KOPT-K1 (cell line): ENCODE data around the gene DOCK1.

Experiments
- H3K27ac ChIP-seq: fragments of 200-600 bp; sonication (generic); 2 replicates; pipeline ENCODE4 v1.5.1; 2016; ENCODE audit warnings: antibody characterized with exemption, mild to moderate bottlenecking, low read depth, low read length; ENCODE audit not compliant: poor library complexity, severe bottlenecking
- H3K36me3 ChIP-seq: fragments of 200-600 bp; sonication (generic); 2 replicates; pipeline ENCODE4 v1.5.1; 2017; ENCODE audit warnings: antibody characterized with exemption, mild to moderate bottlenecking, low read length, moderate library complexity; ENCODE audit not compliant: insufficient read depth
- H3K9me3 ChIP-seq: fragments of 200-600 bp; sonication (generic); 2 replicates; pipeline ENCODE4 v1.5.1; 2017; ENCODE audit warnings: antibody characterized with exemption, low read length, mild to moderate bottlenecking; ENCODE audit not compliant: insufficient read depth, poor library complexity, severe bottlenecking

DOCK1 gene

DNA sequence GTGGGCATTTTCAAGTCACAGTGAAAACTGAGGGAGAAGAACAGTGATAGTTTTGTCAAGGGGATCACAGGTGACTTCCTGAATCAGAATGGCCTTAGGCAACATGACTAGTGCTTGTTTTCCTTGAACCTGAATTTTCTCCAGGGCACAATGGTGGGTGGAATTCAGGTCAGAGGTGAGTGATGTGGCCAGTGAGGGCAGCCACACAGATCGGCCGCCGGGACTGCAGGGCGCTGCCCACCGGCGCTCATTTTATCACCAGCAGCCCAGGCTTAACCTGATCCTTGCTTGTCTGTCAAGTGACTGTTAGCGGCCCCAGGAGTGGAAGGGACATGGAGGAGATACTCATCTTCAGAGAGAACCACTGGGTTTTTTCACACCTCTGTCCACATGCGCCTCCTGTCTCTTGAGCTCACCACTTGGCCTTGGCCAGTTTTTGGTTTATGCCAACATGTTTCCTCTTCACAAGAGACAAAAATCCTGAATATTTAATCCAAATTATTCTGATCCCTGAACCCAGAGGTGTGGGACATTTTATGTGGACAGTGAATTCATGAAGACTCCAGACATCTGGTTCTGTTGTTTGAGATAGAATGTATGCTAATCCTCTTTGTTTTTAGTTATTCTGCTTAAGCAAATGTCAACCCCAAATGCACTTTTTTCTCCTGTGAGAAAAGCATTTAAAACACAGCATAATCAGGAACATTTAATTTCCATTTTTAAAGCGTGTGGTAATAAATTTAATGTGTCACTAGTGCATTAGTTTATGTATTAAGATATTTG lies 108.7 kb downstream of the DOCK1 start:
- H3K36me3 ChIP-seq: no peaks in the 10 kb centered on the region

DNA sequence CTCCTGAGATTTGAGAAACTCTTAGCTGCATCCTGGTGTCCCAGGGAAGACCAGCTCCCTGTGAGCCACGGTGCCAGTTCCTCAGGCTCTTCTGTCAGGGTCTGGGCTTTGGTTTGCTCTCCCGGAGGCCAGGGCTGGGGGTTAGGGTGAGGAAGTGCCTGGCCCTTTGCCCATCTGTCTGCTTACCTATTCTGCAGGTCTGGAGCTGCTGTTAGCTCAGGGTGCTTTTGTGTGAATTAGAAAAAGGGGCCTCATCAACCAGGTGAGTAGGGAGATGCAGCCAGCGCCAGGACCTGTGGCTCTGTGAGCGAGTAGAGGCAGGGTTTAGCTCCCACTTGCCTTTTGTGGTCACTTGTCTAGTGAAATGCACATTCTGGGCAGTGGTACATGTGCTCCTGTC lies 109.4 kb downstream of the DOCK1 start:
- no peaks in the 10 kb centered on the region for H3K36me3 ChIP-seq
- H3K9me3 ChIP-seq: no peaks in the 10 kb centered on the region
- no peak overlapping the region for H3K27ac ChIP-seq

More for the DNA sequence above, 108.7 kb downstream of the DOCK1 start:
- no peaks in the 10 kb centered on the region for H3K9me3 ChIP-seq
- no peak overlapping the region for H3K27ac ChIP-seq

DNA sequence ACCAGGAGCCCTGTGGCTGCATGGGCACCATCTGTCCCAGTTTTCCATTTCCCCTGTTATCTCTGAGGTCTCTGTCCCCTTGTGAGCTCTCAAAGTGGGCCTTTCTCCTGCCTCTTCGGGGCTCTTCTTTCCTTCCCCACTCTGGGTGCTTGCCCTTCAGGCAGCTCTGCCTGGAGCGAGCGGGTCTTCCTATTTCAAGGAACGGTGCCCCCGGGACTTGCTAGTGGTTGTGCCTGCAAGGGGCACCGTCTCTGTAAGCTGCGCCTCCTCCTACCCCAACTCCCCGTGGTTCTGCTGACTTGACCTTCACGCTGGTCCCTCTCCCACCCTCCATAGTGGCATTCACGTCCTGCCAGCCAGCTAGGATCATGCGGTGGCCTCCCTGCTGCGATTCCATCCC lies 110.1 kb downstream of the DOCK1 start:
- no peaks in the 10 kb centered on the region for H3K9me3 ChIP-seq
- H3K27ac ChIP-seq: no peak overlapping the region
- no peaks in the 10 kb centered on the region for H3K36me3 ChIP-seq

DNA sequence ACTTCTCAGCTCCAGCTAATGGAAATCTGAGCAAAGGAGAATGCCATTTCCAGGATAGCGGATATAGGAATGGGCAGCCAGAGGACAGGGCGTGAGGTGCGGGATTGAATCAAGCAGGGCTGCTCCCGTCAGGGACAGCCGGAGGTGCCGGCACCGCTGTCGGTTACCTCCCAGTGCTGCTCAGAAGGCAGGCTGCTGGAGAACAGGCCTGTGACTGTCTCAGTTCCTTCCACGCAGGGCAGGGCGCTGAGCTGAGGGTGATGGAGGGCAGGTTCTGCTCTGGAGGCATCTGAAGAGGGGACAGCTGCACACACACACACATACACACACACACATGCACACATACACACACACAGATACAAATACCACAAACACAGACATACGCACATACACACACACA lies 111.1 kb downstream of the DOCK1 start:
- no peaks in the 10 kb centered on the region for H3K9me3 ChIP-seq
- no peaks in the 10 kb centered on the region for H3K36me3 ChIP-seq
- H3K27ac ChIP-seq: no peak overlapping the region

DNA sequence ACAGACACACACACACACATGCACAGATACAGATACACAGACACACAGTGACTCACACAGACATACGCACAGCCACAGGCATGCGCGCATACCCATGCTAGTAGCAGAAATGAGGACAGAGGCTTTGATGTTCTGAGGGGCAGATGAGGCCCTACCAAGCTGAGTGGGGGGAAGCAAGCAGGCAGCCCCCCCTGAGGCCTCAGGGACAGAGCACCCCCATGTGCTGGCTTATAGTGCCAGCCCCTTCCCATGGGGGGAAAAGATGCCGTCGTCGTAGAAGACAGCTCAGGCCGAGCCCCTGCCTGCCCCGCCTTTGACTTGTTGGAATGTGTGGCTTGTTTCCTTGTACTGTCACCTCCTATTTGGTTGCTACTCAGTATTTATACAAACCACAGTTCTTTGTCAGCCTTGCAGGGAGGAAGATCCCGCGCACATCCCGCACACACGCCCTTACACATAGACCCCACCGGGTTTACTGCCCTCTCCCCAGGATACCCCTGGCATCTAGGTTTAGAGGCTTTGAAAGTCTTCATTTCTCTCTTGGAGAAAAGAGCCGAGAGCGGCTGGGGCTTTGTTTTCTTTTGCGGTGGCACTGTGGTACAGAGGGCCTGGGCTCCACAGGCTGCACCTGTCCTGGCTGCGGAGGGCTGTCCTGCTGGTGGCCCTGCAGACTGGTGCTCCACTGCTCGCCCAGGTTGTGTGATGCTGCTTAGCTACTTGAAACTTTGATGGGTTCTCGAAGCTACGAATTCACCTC lies 112.5 kb downstream of the DOCK1 start:
- Histone ChIP-seq H3K27ac (no peak overlapping the region), H3K36me3 (no peaks in the 10 kb centered on the region), H3K9me3 (no peaks in the 10 kb centered on the region)

DNA sequence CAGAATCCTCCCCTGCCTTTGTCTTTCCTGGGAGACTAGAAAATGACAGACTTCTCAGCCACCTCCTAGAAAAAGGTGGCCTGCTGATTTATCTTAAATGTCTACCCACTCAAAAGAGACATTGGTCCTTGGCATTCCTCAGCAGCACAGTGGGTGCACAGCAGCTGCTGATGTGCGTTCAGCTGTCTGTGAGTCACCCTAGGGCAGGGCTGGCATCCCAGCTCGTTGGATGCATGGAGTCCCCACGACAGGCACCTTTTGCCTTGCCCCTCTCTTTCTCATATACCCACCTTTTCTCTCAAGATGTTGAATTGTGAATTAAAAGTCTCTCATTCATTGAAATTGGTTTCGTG lies 113.0 kb downstream of the DOCK1 start:
- Histone ChIP-seq H3K36me3 (no peaks in the 10 kb centered on the region), H3K9me3 (no peaks in the 10 kb centered on the region), H3K27ac (no peak overlapping the region)

DNA sequence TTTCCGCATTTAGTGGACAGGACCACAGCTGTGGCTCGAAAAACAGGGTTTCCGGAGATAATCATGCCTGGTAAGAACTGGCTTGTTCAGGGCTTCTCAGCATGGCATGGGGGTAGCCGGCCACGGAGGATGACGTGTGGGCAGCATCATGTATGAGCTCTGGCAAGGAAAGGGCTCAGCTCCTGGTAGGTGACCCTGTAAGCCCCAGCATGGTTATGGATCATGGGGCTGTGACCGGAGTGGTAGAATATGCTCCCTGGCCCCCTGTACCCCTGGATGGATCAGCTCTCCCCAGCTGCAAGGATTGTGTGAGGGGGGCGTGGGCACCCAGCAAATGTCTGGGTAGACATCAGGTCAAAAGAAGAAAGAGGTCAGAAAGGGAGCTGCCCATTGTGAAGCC lies 113.5 kb downstream of the DOCK1 start:
- Histone ChIP-seq H3K9me3 (no peaks in the 10 kb centered on the region), H3K36me3 (no peaks in the 10 kb centered on the region), H3K27ac (no peak overlapping the region)

DNA sequence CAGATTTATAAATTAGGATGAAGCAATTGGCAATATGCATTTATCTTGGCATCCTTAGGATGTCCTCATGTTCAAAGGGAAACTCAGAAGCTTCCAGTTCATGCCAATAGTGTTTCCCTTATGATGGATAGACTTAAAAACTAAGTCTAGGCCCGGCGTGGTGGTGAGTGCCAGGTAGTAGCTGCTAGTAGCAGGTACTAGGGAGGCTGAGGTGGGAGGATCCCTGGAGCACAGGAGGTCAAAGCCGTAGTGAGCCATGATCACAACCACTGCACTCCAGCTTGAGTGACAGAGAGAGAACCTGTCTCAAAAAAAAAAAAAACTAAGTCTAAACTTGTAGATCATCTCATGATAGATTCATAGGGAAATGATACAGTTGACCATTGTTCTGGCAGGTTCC lies 115.0 kb downstream of the DOCK1 start:
- Histone ChIP-seq H3K27ac (no peak overlapping the region), H3K36me3 (no peaks in the 10 kb centered on the region), H3K9me3 (no peaks in the 10 kb centered on the region)

DNA sequence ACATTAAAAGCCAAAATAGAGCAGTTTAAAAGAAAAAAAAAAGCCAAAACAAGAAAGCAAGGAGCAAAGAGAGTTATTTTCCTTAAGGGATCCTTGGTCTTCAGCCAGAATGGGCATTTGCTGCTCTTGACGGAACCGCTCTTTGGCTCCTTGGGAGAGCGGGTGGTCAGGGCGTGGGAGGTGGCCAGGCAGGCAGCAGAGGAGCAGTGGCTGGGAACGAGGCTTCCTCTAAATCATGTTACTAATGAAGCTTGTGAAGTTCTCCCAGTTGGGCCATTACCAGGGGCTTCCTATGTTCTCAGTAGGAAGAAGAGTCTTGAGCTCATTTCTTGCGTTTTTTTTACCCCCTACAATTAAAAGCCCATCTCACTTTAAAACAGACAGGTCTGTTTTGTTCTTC lies 116.6 kb downstream of the DOCK1 start:
- Histone ChIP-seq H3K9me3 (no peaks in the 10 kb centered on the region), H3K36me3 (no peaks in the 10 kb centered on the region), H3K27ac (no peak overlapping the region)

DNA sequence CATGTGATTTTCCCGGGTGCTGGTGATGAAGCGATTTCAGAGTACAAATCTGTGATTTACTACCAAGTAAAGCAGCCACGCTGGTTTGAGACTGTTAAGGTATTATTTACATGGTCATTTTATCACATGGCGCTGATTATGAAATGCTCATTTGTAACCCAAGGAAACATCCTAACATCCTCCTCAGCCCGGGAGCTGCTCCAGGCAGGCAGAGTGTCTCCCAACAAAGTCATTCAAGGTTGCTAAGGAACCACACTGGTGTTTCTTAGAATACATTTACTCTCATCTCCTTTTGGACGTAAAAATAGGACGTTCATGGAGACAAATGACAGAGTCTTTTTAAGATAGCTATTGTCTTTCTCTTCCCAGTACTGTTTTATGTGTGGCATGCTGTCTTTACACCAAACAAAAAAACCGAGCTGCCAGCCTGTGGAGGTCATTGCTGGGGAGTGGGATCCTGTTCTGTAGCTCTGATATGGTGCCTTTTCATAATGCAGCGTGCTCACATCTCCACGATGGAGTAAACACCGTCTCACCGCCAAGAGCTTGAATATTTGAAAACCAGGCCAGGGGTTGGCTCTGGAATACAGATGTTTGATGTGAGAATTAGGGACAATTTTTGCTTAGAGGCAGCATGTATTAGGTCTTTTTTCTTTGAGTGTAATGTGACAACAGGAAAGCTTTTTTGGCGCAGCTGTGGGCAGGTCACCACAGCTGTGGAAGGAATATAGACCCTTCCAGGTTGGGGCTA lies 119.6 kb downstream of the DOCK1 start:
- no peak overlapping the region for H3K27ac ChIP-seq
- H3K36me3 ChIP-seq: no peaks in the 10 kb centered on the region
- no peaks in the 10 kb centered on the region for H3K9me3 ChIP-seq

DNA sequence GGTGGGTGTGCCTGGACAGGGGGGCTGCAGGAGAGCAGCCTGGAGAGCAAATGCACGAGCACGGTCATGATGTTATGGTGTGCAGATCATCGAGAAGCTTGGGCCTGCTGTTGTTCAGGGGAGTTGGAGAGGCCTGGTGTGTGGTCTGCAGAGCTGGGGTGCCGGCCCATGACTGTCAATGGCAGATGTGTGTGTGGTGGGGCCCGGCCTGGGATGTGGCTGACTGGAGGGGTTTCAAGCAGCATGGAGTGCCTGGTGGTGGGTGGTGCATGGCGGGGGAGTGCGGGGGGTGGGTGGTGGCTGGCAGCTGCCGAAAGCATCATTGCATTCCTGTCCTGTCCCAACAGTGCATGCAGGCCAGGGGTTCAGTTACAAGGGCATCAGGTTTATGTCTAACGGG lies 122.6 kb downstream of the DOCK1 start:
- H3K9me3 ChIP-seq: no peaks in the 10 kb centered on the region
- no peak overlapping the region for H3K27ac ChIP-seq
- no peaks in the 10 kb centered on the region for H3K36me3 ChIP-seq

DNA sequence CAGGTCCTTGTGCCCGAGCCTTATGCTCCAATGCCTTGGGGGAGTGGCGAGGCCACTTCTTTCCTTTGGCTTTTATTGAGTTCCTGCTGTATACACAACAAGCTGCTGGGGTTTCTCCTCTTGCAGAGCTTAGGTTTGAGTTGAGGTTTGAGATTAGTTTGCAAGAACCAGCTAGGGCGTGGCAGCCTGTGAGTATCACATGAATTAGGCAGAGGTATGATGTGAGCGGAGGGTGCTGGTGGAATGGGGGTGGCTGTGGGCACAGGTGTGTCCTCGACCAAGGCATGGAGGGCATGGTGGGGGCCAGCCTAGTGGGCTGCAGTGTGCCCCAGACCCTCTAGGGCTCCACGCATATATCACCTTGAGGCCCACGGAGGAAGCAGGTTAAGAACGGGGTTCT lies 123.3 kb downstream of the DOCK1 start:
- Histone ChIP-seq H3K36me3 (no peaks in the 10 kb centered on the region), H3K27ac (no peak overlapping the region)

DNA sequence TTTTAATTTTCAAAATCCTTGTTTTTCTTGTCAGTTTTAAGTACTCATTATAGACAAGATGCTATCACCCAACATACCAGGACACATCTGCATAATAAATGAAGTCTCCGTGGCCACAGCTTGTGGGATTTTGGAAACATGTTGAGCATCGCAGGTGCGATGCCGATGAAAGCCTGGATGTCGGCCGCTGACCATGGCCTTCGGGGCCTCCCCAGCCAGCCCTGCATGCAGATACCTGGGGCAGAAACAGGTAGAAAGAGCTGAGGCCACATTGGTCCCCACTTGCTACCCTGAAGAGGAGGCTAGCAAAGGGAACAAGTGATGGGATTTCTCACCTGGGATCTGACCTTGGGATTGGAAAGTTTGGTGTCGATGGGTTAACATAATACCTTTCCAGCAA lies 123.8 kb downstream of the DOCK1 start:
- no peaks in the 10 kb centered on the region for H3K9me3 ChIP-seq
- H3K36me3 ChIP-seq: no peaks in the 10 kb centered on the region
- H3K27ac ChIP-seq: no peak overlapping the region

More for the DNA sequence above, 123.3 kb downstream of the DOCK1 start:
- H3K9me3 ChIP-seq: no peaks in the 10 kb centered on the region

DNA sequence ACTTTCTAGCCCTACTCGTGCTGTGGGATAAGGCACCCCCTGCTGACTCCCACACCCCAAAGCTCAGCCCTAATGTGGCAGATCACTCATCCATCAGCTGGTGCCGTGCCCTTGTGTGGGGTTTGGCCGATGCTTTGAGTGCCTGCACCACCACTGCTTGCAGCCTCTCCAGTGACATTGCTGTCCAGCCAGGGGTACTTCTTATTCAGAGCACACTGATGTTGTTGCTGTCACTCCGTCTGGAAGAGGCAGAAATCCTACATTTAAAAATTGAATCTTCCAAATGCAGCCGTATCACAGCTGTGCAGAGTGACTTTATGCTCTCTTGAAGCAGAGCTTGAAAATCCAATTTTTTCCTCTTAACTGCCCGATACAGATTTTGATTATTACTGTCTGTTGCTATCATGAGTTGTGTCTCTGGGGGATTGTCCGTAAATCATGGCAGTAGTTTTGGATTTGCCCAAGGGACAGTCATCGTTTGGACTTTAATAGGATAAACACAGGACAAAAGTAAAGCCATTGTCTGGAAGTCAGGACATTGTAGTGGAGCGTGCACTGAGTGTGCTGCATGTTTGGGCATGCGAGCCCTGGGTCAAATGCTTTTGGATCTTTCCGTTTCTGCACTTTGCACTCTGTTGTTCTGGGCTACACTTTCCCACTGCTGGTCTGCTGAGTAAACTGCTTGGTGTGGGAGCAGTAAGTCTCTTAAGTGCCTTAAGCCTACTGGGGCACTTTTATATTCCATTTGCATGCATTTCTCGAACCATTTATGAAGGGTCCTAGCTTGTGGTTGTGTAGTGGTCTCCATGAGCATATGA lies 128.2 kb downstream of the DOCK1 start:
- no peaks in the 10 kb centered on the region for H3K36me3 ChIP-seq
- no peak overlapping the region for H3K27ac ChIP-seq
- H3K9me3 ChIP-seq: no peaks in the 10 kb centered on the region
